ENCODE data around the gene TMEM203.

GRCh38 chr9:137181680-137182079 lies 23.8 kb downstream of the TMEM203 start:
- TF ChIP-seq, protein P1, sequence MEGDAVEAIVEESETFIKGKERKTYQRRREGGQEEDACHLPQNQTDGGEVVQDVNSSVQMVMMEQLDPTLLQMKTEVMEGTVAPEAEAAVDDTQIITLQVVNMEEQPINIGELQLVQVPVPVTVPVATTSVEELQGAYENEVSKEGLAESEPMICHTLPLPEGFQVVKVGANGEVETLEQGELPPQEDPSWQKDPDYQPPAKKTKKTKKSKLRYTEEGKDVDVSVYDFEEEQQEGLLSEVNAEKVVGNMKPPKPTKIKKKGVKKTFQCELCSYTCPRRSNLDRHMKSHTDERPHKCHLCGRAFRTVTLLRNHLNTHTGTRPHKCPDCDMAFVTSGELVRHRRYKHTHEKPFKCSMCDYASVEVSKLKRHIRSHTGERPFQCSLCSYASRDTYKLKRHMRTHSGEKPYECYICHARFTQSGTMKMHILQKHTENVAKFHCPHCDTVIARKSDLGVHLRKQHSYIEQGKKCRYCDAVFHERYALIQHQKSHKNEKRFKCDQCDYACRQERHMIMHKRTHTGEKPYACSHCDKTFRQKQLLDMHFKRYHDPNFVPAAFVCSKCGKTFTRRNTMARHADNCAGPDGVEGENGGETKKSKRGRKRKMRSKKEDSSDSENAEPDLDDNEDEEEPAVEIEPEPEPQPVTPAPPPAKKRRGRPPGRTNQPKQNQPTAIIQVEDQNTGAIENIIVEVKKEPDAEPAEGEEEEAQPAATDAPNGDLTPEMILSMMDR (IDR thresholded peaks at IDR 0.05) = no peak
- no peak for TF ChIP-seq POLR2A (IDR thresholded peaks at IDR 0.05)
